HFFc6 (cell line): ENCODE data around the gene TNPO2. TPM values are rescaled to one million over a fixed set of nuclear protein-coding genes. Genes with fewer than 3 reads are reported as not detected.
A peak's percentile ranks its signal among the peaks of the same experiment; 100 is the strongest.

ENCODE experiments used
- DNase-seq: peaks from one replicate; pipeline ENCODE4 v3.0.0-alpha.2; 2018
- H3K27ac Mint-ChIP-seq: 2 replicates; pipeline ENCODE4 v1.8.0; 2020; ENCODE audit warnings: mild to moderate bottlenecking, mixed read lengths
- H3K27me3 Mint-ChIP-seq: 2 replicates; pipeline ENCODE4 v1.8.0; 2021; ENCODE audit warnings: mild to moderate bottlenecking, moderate library complexity, mixed read lengths; ENCODE audit not compliant: insufficient read depth
- H3K36me3 Mint-ChIP-seq: 2 replicates; pipeline ENCODE4 v1.8.0; 2021; ENCODE audit warnings: low read depth, mixed read lengths
- H3K4me1 Mint-ChIP-seq: 2 replicates; pipeline ENCODE4 v1.8.0; 2020; ENCODE audit warnings: low read depth, mixed read lengths
- H3K4me3 Mint-ChIP-seq: 2 replicates; pipeline ENCODE4 v1.8.0; 2020; ENCODE audit warnings: mild to moderate bottlenecking, moderate library complexity, mixed read lengths
- H3K9me3 Mint-ChIP-seq: 2 replicates; pipeline ENCODE4 v1.8.0; 2020; ENCODE audit warnings: mild to moderate bottlenecking, mixed read lengths
- total RNA-seq, 6 experiments: library from RNA; stranded (reverse); fragmentation: NEBNext Ultra II Directional; extraction: Animal tissue kit (Norgen Biotek cat#: 25700); gene quantifications; 2 replicates in 1 of 6; 3 replicates in 5 of 6; pipeline ENCODE4 v1.2.3, GENCODE V29; 2021
- TF ChIP-seq, protein P1 (sequence below): fragments of 200-600 bp; sonication (generic); IDR thresholded peaks from 2 replicates; pipeline ENCODE4 v1.5.0; 2021; ENCODE audit warnings: antibody characterized with exemption, mild to moderate bottlenecking

TNPO2 gene
- total RNA-seq, 6 experiments from 2014 or later = 56.8 to 78.7 (median 66.0) TPM

DNA sequence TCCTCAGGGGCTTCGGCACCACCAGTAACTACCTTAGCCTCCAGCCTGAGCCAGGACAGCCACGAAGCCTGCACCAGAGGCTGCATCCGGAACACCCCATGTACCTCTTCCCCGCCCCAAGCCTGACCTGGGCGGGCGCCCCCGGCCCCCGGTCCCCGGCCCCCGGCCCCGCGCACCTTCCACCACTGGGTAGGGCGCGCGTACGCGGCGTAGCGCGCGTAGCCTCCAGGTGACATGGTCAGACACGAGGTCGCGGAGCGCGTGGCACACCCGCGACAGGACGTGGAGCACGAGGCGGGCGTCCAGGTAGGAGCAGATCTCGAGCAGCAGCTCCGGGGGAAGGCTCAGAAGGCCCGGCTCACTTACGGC is 27.8 kb downstream of the TNPO2 start:
- Mint-ChIP-seq H3K27ac (peak overlapping the region; percentile 82), H3K27me3 (no peaks in the 10 kb centered on the region; the same call in 1 of the 2 replicates), H3K9me3 (no peaks in the 10 kb centered on the region), H3K4me3 (peak overlapping the region; percentile 89), H3K36me3 (peaks cover 10% of the 10 kb centered on the region), H3K4me1 (peaks cover 11% of the 10 kb centered on the region)
- TF ChIP-seq, protein P1, sequence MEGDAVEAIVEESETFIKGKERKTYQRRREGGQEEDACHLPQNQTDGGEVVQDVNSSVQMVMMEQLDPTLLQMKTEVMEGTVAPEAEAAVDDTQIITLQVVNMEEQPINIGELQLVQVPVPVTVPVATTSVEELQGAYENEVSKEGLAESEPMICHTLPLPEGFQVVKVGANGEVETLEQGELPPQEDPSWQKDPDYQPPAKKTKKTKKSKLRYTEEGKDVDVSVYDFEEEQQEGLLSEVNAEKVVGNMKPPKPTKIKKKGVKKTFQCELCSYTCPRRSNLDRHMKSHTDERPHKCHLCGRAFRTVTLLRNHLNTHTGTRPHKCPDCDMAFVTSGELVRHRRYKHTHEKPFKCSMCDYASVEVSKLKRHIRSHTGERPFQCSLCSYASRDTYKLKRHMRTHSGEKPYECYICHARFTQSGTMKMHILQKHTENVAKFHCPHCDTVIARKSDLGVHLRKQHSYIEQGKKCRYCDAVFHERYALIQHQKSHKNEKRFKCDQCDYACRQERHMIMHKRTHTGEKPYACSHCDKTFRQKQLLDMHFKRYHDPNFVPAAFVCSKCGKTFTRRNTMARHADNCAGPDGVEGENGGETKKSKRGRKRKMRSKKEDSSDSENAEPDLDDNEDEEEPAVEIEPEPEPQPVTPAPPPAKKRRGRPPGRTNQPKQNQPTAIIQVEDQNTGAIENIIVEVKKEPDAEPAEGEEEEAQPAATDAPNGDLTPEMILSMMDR = no peak
- DNase-seq = no peak

DNA sequence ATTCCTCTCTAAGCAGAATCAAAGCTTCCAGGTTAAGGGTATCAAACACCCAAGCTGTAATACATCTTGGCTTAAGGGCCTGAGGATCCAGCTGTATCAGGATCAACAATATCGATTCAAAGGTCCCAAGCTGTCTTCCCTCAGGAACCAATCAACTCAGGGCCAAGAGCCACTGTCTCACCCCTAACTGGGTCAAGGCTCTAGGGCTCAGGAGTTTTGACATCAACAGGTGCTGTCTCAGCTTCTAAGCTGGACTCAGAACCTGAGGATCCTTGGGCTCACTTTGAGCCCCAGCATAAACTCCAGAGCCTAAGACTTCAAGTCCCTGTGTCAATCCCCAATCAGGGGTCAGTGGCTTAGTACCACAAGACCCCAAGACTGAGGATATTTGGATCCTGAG is 28.2 kb downstream of the TNPO2 start:
- peaks cover 11% of the 10 kb centered on the region for H3K4me1 Mint-ChIP-seq
- DNase-seq = no peak
- peak overlapping the region; percentile 53; the same call in 1 of the 2 replicates for H3K27ac Mint-ChIP-seq
- no peaks in the 10 kb centered on the region for H3K9me3 Mint-ChIP-seq
- H3K4me3 Mint-ChIP-seq = peak overlapping the region; percentile 89
- H3K36me3 Mint-ChIP-seq = peaks cover 10% of the 10 kb centered on the region
- no peaks in the 10 kb centered on the region; the same call in 1 of the 2 replicates for H3K27me3 Mint-ChIP-seq
- TF ChIP-seq, protein P1 = no peak

DNA sequence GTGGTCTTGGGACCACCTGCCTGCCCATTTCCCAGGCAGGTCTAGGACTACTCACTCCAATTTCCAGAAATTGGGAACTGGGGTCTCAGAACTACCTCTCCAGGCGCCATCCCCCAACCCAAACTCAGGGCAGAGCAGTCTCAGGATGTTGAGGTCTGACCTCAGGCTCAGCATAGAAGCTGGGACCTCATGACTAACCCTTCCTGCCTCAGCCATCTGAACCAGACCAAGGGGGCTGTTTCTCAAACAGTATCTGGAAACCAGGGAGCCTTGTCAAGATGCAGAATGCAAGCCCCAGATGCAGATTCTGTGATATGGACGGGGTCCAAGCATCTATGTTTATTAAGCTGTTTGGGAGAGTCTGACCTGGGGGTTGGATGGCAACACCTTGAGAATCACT is 28.6 kb downstream of the TNPO2 start:
- Mint-ChIP-seq H3K4me1 (peaks cover 11% of the 10 kb centered on the region), H3K27me3 (no peaks in the 10 kb centered on the region; the same call in 1 of the 2 replicates), H3K27ac (no peak overlapping the region), H3K9me3 (no peaks in the 10 kb centered on the region), H3K36me3 (peaks cover 10% of the 10 kb centered on the region), H3K4me3 (no peak overlapping the region)
- no peak for DNase-seq
- TF ChIP-seq, protein P1 = no peak

DNA sequence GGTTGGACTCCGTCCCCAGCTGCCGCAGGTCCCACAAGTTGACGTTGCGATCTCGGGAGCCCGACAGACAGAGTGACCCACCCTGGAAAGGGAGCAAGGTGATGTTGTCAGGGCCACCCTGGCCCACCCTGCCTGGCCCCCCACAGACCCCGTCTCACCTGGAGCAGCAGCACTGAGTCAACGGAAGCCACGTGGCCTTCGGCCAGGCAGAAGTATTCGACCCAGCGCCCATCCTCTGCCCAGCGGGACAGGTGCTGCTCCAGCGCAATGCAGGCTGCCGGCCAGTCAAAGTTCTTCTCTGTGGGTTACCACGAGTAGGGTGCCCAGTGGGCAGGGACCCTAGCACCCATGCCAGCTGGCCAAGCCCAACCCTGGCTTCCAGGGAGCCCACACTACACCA is 29.1 kb downstream of the TNPO2 start:
- Mint-ChIP-seq H3K9me3 (no peaks in the 10 kb centered on the region), H3K27me3 (no peaks in the 10 kb centered on the region; the same call in 1 of the 2 replicates), H3K4me3 (no peak overlapping the region), H3K36me3 (peaks cover 10% of the 10 kb centered on the region), H3K27ac (no peak overlapping the region), H3K4me1 (peaks cover 11% of the 10 kb centered on the region)
- DNase-seq = no peak
- TF ChIP-seq, protein P1 = no peak

DNA sequence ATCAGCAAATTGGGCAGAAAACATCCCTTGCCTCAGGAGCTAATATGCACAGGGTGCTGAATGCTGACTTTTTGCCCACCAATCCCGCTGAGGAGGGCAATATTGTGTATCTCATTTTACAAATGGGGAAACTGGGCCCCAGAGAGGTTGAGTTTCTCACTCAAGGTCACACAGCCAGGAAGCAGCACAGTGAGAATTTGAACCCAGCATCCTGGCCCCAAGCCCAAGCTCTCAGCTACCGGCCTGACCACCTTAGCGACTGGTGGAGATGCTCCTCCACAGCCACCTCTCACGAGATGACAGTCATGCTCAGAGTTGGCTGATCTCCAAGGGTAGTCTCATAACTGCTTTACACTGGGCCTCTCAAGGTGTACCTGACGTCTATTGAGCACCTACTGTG is 30.8 kb downstream of the TNPO2 start:
- H3K36me3 Mint-ChIP-seq = peaks cover 6% of the 10 kb centered on the region
- H3K9me3 Mint-ChIP-seq = no peaks in the 10 kb centered on the region
- no peaks in the 10 kb centered on the region; the same call in 1 of the 2 replicates for H3K27me3 Mint-ChIP-seq
- peaks cover 7% of the 10 kb centered on the region for H3K4me1 Mint-ChIP-seq
- H3K27ac Mint-ChIP-seq = no peak overlapping the region
- TF ChIP-seq, protein P1 = no peak
- no peak for DNase-seq
- no peak overlapping the region for H3K4me3 Mint-ChIP-seq
